CD4-positive, alpha-beta T cell (primary cell): ENCODE results near the gene SNX15. TPM values are rescaled to one million over a fixed set of nuclear protein-coding genes. Genes with fewer than 3 reads are reported as not detected.

ENCODE experiments used
- ATAC-seq: fragments of 200-7000 bp; cut with Tn5 transposase; one replicate; pipeline ENCODE4 v1.10.0; 2022; ENCODE audit warnings: mild to moderate bottlenecking; ENCODE audit not compliant: poor library complexity
- CTCF ChIA-PET: fragments of 350-600 bp; sonication (Branson Sonifier 250); formaldehyde crosslinking; loops from one replicate; lab custom pipeline; 2021; ENCODE audit warnings: antibody characterized with exemption, inconsistent platforms; lab: Charles Lee
- POLR2A ChIA-PET: fragments of 350-600 bp; sonication (Branson Sonifier 250); formaldehyde crosslinking; loops from one replicate; lab custom pipeline; 2021; ENCODE audit warnings: antibody characterized with exemption, inconsistent platforms; lab: Charles Lee
- DNase-seq, 14 experiments: peaks; one replicate each; pipeline ENCODE4 v3.0.0-alpha.2; 2013 to 2020; ENCODE audit warnings: mixed read lengths in 2 of 14
- H3K27ac ChIP-seq, 2 donors: one replicate each; pipeline versions ENCODE4 v1.5.1 to v1.7.0; 2013; ENCODE audit warnings: low read length in 2 of 2, low read depth in 1 of 2, mild to moderate bottlenecking in 1 of 2
- H3K27me3 ChIP-seq, 2 experiments: 1 replicate in 1 of 2; 2 replicates in 1 of 2; pipeline versions ENCODE4 v1.6.1 to v1.7.0; 2013; ENCODE audit warnings: low read length in 2 of 2, control low read depth in 1 of 2, mild to moderate bottlenecking in 1 of 2, moderate library complexity in 1 of 2; ENCODE audit not compliant: insufficient read depth in 2 of 2, control insufficient read depth in 1 of 2
- H3K36me3 ChIP-seq: one replicate; pipeline ENCODE4 v1.6.1; 2013; ENCODE audit warnings: low read length, control low read depth; ENCODE audit not compliant: insufficient read depth
- H3K4me1 ChIP-seq: one replicate; pipeline ENCODE4 v1.6.1; 2013; ENCODE audit warnings: low read length, control low read depth; ENCODE audit not compliant: insufficient read depth
- H3K4me3 ChIP-seq: one replicate; pipeline ENCODE4 v1.5.1; 2013; ENCODE audit warnings: mild to moderate bottlenecking, low read length, moderate library complexity
- H3K9me3 ChIP-seq, 2 experiments: 1 replicate in 1 of 2; 2 replicates in 1 of 2; pipeline versions ENCODE4 v1.6.1 to v1.7.0; 2013; ENCODE audit warnings: low read length in 2 of 2, mild to moderate bottlenecking in 2 of 2, control low read depth in 1 of 2, moderate library complexity in 1 of 2; ENCODE audit not compliant: control insufficient read depth in 1 of 2, insufficient read depth in 1 of 2
- H3K27ac Mint-ChIP-seq: one replicate; pipeline ENCODE4 v1.8.0; 2020; ENCODE audit warnings: mixed read lengths
- H3K27me3 Mint-ChIP-seq: one replicate; pipeline ENCODE4 v1.8.0; 2021; ENCODE audit warnings: mixed read lengths
- H3K36me3 Mint-ChIP-seq: one replicate; pipeline ENCODE4 v1.8.0; 2021; ENCODE audit warnings: low read depth, mixed read lengths
- H3K4me1 Mint-ChIP-seq: one replicate; pipeline ENCODE4 v1.8.0; 2021; ENCODE audit warnings: low read depth, mixed read lengths
- H3K4me3 Mint-ChIP-seq: one replicate; pipeline ENCODE4 v1.8.0; 2020; ENCODE audit warnings: mild to moderate bottlenecking, mixed read lengths
- H3K9me3 Mint-ChIP-seq: one replicate; pipeline ENCODE4 v1.8.0; 2020; ENCODE audit warnings: mixed read lengths
- CTCF ChIP-seq: fragments of 200-600 bp; IDR thresholded peaks from one replicate; pipeline ENCODE4 v1.8.0; 2022; ENCODE audit warnings: antibody characterized with exemption, mild to moderate bottlenecking
- intact Hi-C, 2 experiments: fragments of 100-400 bp; cut with DNase I in 1 of 2; cut with micrococcal nuclease in 1 of 2; formaldehyde crosslinking; loops; one replicate each; pipeline versions ENCODE4 v1.15.1 to v1.9.0; 2023 to 2025; cut with DNase I, micrococcal nuclease
- total RNA-seq, 174 experiments: library from RNA in 2 of 174; stranded (reverse) in 2 of 174; gene quantifications; one replicate each; pipeline ENCODE4 v1.2.3 and lab custom pipeline; 2021 to 2026

The SNX15 gene
- total RNA-seq, 2 experiments from 2014 or later = 13.9 to 14.7 TPM

DNA sequence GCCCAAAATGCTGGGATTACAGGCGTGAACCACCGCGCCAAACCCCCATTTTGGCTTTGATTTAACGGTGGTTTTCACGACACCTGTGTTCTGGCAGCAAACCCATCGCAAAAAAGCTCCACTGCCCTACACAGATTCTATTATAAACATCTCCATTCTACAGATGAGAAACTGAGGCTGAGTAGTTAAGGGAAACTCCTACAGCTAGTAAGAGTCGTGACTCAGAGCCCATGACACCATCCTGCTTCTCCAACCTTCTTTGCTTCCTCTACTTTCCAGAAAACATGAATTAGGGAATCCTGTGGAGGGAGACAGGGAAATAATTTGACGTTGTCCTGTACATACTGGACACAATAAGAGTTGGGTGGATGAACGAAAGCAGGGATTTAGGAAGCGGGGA is 429 bp upstream of the SNX15 start:
- POLR2A ChIA-PET = interaction anchor here (0.8 to 3.3 kb wide), 7 partner anchors 13 to 248 kb away, joined by 3 to 15 read pairs (median 4); partner anchors contain the start of genes ARL2, PPP2R5B, SAC3D1 and SF1
- peak overlapping the region; percentile 82 for H3K27ac Mint-ChIP-seq
- no peak for DNase-seq
- intact Hi-C loops = loop anchor here (1.0 to 5.0 kb wide), 10 partner anchors 10 to 545 kb away; partner anchors contain the start of genes ATG2A (in 2 of the 2), ARL2 (in 1 of the 2), CDCA5 (in 1 of the 2) and FAM89B (in 1 of the 2)
- Histone ChIP-seq H3K27ac (peak overlapping the region; percentile 22 to 48), H3K36me3 (peaks cover 8% of the 10 kb centered on the region), H3K27me3 (no peaks in the 10 kb centered on the region), H3K4me3 (peak overlapping the region; percentile 53), H3K4me1 (peaks cover 22% of the 10 kb centered on the region), H3K9me3 (no peaks in the 10 kb centered on the region)
- no peak for TF ChIP-seq CTCF
- no peaks in the 10 kb centered on the region for H3K9me3 Mint-ChIP-seq
- no peaks in the 10 kb centered on the region for H3K36me3 Mint-ChIP-seq
- no peak for ATAC-seq
- H3K4me1 Mint-ChIP-seq = peaks cover 21% of the 10 kb centered on the region
- H3K27me3 Mint-ChIP-seq = no peaks in the 10 kb centered on the region
- peak overlapping the region; percentile 73 for H3K4me3 Mint-ChIP-seq
- CTCF ChIA-PET = interaction anchor here (1.1 to 5.2 kb wide), 3 partner anchors 12 to 284 kb away, joined by 4 to 30 read pairs (median 4); partner anchors contain the start of genes ARL2 and SAC3D1

DNA sequence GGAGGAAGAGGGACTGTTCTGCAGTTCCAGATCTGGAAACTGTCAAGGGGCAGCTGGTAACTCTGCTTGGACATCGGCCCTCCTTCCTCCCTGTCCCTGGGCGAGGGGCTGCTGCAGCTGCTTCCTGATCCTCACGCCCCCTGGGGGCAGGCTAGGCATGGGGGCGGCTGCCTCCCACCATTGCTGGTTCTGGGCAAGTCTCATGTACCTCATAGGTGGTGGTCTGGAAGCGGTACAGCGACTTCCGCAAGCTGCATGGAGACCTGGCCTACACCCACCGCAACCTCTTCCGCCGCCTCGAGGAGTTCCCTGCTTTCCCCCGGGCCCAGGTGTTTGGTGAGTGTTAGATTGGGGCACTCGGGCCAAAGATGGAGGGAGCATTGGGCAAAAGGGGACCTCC is 5.0 kb downstream of the SNX15 start:
- no peak overlapping the region for H3K4me3 ChIP-seq
- ATAC-seq (no peak), DNase-seq (no peak)
- intact Hi-C loops = no loop called here
- POLR2A ChIA-PET = interaction anchor here (1.0 to 1.1 kb wide), 2 partner anchors 9 to 64 kb away, joined by 3 to 4 read pairs; partner anchors contain the start of genes SAC3D1 and VPS51
- peaks cover 41% of the 10 kb centered on the region for H3K36me3 ChIP-seq
- peaks cover 20% of the 10 kb centered on the region for H3K36me3 Mint-ChIP-seq
- H3K9me3 Mint-ChIP-seq = no peaks in the 10 kb centered on the region
- H3K27ac Mint-ChIP-seq = no peak overlapping the region
- H3K4me1 Mint-ChIP-seq = peaks cover 16% of the 10 kb centered on the region
- peaks cover 14% of the 10 kb centered on the region for H3K4me1 ChIP-seq
- H3K27ac ChIP-seq = no peak overlapping the region
- no peaks in the 10 kb centered on the region for H3K9me3 ChIP-seq
- TF ChIP-seq CTCF = no peak
- CTCF ChIA-PET = no interaction called here
- no peaks in the 10 kb centered on the region for H3K27me3 ChIP-seq
- no peak overlapping the region for H3K4me3 Mint-ChIP-seq
- H3K27me3 Mint-ChIP-seq = no peaks in the 10 kb centered on the region

DNA sequence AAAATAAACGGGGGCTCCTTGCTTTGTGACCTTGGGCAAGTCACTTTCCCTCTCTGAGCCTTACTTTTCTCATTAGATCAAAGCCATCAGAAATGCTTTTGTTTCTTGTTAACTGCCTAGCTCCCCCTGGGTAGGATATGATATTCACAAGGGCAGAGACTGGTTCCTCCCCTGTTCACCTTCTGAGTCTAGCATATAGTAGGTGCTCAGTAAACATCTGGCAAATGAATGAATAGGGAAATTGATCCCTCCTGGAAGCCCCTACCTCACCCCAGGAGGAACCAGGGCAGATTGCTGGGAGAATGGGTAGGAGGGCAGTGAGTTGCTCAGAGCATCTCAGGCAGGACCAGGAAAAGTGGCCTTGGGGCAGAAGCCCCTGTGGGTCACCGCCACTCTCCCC is 7.2 kb downstream of the SNX15 start:
- intact Hi-C loops = no loop called here
- Histone ChIP-seq H3K4me3 (no peak overlapping the region), H3K27me3 (no peaks in the 10 kb centered on the region), H3K27ac (no peak overlapping the region), H3K9me3 (no peaks in the 10 kb centered on the region), H3K36me3 (peaks cover 45% of the 10 kb centered on the region), H3K4me1 (peaks cover under 1% of the 10 kb centered on the region)
- ATAC-seq (no peak), DNase-seq (no peak)
- Mint-ChIP-seq H3K36me3 (peaks cover 30% of the 10 kb centered on the region), H3K27ac (no peak overlapping the region), H3K4me3 (no peak overlapping the region), H3K9me3 (no peaks in the 10 kb centered on the region), H3K27me3 (no peaks in the 10 kb centered on the region), H3K4me1 (no peaks in the 10 kb centered on the region)
- ChIA-PET POLR2A (no interaction called here), CTCF (no interaction called here)
- no peak for TF ChIP-seq CTCF
